KMS-11 (cell line): ENCODE results near the gene IL1F10.

Experiments
- H2AFZ ChIP-seq: fragments of 200-600 bp; sonication (generic); 2 replicates; pipeline ENCODE4 v1.6.1; 2016; ENCODE audit warnings: antibody characterized with exemption, mixed run types, low read depth
- H3K27ac ChIP-seq: fragments of 200-600 bp; sonication (generic); 2 replicates; pipeline ENCODE4 v1.6.1; 2016; ENCODE audit warnings: mild to moderate bottlenecking, mixed run types
- H3K27me3 ChIP-seq: fragments of 200-600 bp; sonication (generic); 2 replicates; pipeline ENCODE4 v1.6.1; 2017; ENCODE audit warnings: mild to moderate bottlenecking, low read depth, mixed run types, moderate library complexity; ENCODE audit not compliant: insufficient read depth
- H3K36me3 ChIP-seq: fragments of 200-600 bp; sonication (generic); 2 replicates; pipeline ENCODE4 v1.6.1; 2017; ENCODE audit warnings: mild to moderate bottlenecking, mixed run types; ENCODE audit not compliant: insufficient read depth
- H3K4me1 ChIP-seq: fragments of 200-600 bp; sonication (generic); 2 replicates; pipeline ENCODE4 v1.6.1; 2016; ENCODE audit warnings: mild to moderate bottlenecking, low read depth, mixed run types; ENCODE audit not compliant: poor library complexity, severe bottlenecking
- H3K4me2 ChIP-seq: fragments of 200-600 bp; sonication (generic); 2 replicates; pipeline ENCODE4 v1.7.0; 2016; ENCODE audit warnings: mild to moderate bottlenecking, mixed run types
- H3K4me3 ChIP-seq: fragments of 200-600 bp; sonication (generic); IDR thresholded peaks from 2 replicates; pipeline ENCODE4 v1.6.1; 2017; ENCODE audit warnings: low read depth, low read length, mixed read lengths; ENCODE audit not compliant: insufficient read depth
- H3K79me2 ChIP-seq: fragments of 200-600 bp; sonication (generic); 2 replicates; pipeline ENCODE4 v1.6.1; 2016; ENCODE audit warnings: low read depth, mixed run types; ENCODE audit not compliant: insufficient read depth
- H3K9ac ChIP-seq: fragments of 200-600 bp; sonication (generic); 2 replicates; pipeline ENCODE4 v1.6.1; 2016; ENCODE audit warnings: mild to moderate bottlenecking, mixed run types
- H4K20me1 ChIP-seq: fragments of 200-600 bp; sonication (generic); 2 replicates; pipeline ENCODE4 v1.6.1; 2016; ENCODE audit warnings: mild to moderate bottlenecking, mixed run types; ENCODE audit not compliant: insufficient read depth
- TF ChIP-seq, protein P1 (sequence below): fragments of 200-600 bp; sonication (generic); conservative IDR thresholded peaks from 2 replicates; pipeline ENCODE4 v1.6.1; 2017; ENCODE audit warnings: low read depth, mild to moderate bottlenecking, antibody characterized with exemption, low read length, moderate library complexity, mixed read lengths

IL1F10 gene

DNA sequence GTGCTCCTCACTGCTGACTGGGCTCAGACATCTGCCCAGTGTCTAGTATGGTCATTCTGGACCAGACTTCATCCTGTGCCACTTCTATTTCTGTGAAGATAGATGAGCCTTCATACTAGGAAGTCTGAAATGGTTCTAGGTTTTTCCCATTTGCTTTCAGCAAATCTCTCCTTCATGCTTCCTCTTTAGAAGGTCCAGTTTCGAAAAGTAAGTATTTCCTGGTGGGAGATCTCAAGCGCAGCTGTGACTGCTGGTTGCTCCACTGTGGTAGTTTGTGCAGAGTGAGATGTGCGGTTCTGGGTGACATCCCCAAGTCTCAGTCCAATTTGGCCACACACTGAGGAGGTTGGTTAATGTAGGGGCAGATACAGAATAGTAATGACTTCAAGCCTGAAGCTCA lies 29.5 kb upstream of the IL1F10 start:
- H3K4me3 ChIP-seq: no peak overlapping the region
- no peak overlapping the region for H3K4me2 ChIP-seq
- no peaks in the 10 kb centered on the region for H3K79me2 ChIP-seq
- H3K27me3 ChIP-seq: no peaks in the 10 kb centered on the region
- TF ChIP-seq, protein P1, sequence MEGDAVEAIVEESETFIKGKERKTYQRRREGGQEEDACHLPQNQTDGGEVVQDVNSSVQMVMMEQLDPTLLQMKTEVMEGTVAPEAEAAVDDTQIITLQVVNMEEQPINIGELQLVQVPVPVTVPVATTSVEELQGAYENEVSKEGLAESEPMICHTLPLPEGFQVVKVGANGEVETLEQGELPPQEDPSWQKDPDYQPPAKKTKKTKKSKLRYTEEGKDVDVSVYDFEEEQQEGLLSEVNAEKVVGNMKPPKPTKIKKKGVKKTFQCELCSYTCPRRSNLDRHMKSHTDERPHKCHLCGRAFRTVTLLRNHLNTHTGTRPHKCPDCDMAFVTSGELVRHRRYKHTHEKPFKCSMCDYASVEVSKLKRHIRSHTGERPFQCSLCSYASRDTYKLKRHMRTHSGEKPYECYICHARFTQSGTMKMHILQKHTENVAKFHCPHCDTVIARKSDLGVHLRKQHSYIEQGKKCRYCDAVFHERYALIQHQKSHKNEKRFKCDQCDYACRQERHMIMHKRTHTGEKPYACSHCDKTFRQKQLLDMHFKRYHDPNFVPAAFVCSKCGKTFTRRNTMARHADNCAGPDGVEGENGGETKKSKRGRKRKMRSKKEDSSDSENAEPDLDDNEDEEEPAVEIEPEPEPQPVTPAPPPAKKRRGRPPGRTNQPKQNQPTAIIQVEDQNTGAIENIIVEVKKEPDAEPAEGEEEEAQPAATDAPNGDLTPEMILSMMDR: no peak
- no peaks in the 10 kb centered on the region for H3K36me3 ChIP-seq
- H3K27ac ChIP-seq: no peak overlapping the region
- H4K20me1 ChIP-seq: no peaks in the 10 kb centered on the region
- H3K9ac ChIP-seq: no peak overlapping the region
- no peak overlapping the region for H2AFZ ChIP-seq
- no peaks in the 10 kb centered on the region for H3K4me1 ChIP-seq

DNA sequence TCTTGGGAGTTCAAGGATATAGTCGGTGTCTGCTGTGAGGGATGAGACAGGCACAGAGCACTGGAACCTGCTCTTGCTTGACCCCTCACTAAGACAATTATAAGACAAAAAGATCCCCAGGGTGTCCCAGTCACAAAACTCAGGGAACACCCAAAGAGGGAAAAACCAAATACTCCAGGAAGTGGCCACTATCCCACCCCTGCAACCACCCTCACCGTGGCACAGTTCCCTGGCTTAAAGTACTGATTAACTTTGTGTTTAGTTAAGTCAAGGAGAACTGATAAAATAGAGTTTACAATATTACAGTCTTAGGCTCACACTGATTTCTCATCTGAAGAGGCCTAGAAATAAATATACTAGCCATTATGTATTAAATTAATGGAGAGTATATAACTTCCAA lies 28.6 kb upstream of the IL1F10 start:
- Histone ChIP-seq H4K20me1 (no peaks in the 10 kb centered on the region), H3K4me3 (no peak overlapping the region), H3K27ac (no peak overlapping the region), H3K36me3 (no peaks in the 10 kb centered on the region), H3K4me2 (no peak overlapping the region), H2AFZ (no peak overlapping the region), H3K4me1 (no peaks in the 10 kb centered on the region), H3K9ac (no peak overlapping the region), H3K79me2 (no peaks in the 10 kb centered on the region), H3K27me3 (no peaks in the 10 kb centered on the region)
- TF ChIP-seq, protein P1: no peak

DNA sequence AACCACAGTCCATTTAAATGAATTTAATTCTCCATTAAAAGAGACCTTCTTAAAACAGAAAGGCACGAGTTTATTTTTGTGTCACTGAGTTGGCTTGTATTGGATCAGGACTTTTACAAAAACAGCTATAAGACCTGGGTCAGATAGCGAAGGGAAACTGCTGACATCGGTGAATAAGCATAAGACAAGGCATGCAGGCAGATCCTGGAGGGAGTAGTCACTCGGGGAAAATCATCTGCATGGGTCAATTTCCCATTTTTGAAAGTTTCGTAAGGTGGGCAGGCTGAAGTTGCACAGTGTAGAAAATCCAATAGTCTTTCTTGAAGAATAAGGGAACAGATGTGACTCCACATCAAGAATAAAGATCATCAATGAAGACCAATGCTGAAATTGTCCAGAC lies 28.1 kb upstream of the IL1F10 start:
- Histone ChIP-seq H3K27ac (no peak overlapping the region), H3K27me3 (no peaks in the 10 kb centered on the region)

DNA sequence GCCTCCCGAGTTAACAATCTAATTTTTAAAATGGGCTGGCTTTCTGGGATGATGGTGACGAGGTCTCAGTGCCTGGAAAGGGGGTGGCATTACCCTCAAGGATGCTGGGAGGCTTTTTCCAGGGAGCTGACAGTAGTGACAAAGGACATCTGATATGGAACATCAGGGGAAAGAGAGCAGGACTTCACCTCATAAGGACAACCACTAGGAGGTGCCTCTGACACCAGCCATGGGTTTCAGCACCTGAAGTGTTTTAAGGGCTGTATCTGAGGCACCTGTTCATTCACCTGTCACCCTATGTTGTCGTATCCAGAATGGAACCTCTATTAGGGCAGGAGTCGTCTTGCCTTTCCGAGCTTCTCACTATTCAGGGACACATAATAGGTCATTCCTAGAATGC lies 25.9 kb upstream of the IL1F10 start:
- Histone ChIP-seq H3K27ac (no peak overlapping the region), H2AFZ (no peak overlapping the region), H3K36me3 (no peaks in the 10 kb centered on the region), H3K9ac (no peak overlapping the region), H3K4me1 (no peaks in the 10 kb centered on the region), H3K4me2 (no peak overlapping the region), H4K20me1 (no peaks in the 10 kb centered on the region), H3K27me3 (no peaks in the 10 kb centered on the region), H3K79me2 (no peaks in the 10 kb centered on the region), H3K4me3 (no peak overlapping the region)
- TF ChIP-seq, protein P1: no peak

More for the DNA sequence above, 28.1 kb upstream of the IL1F10 start:
- H3K4me3 ChIP-seq: no peak overlapping the region
- H4K20me1 ChIP-seq: no peaks in the 10 kb centered on the region
- TF ChIP-seq, protein P1: no peak
- no peak overlapping the region for H3K4me2 ChIP-seq
- H3K9ac ChIP-seq: no peak overlapping the region
- no peaks in the 10 kb centered on the region for H3K79me2 ChIP-seq
- no peak overlapping the region for H2AFZ ChIP-seq
- H3K4me1 ChIP-seq: no peaks in the 10 kb centered on the region
- H3K36me3 ChIP-seq: no peaks in the 10 kb centered on the region
